Adrenal gland (tissue), 19 donors: ENCODE data around the gene ALKBH8. TPM values are rescaled to one million over a fixed set of nuclear protein-coding genes. Genes with fewer than 3 reads are reported as not detected.

Source experiments
- DNase-seq, 7 donors: peaks; one replicate each; pipeline ENCODE4 v3.0.0-alpha.2; 2019 to 2020
- H3K27ac ChIP-seq, 5 donors: fragments of 200-600 bp; sonication (generic) in 4 of 5; 1 replicate in 3 of 5; 2 replicates in 2 of 5; pipeline versions ENCODE4 v1.5.1 to v1.8.0; 2016 to 2020; ENCODE audit warnings: mild to moderate bottlenecking in 1 of 5
- H3K27me3 ChIP-seq: fragments of 200-600 bp; 2 replicates; pipeline ENCODE4 v1.8.0; 2021
- H3K36me3 ChIP-seq, 2 donors: fragments of 200-600 bp; replicated peaks in 1 of 2; 1 replicate in 1 of 2; 2 replicates in 1 of 2; pipeline versions ENCODE4 v1.5.1 to v1.8.0; 2018 to 2022
- H3K4me1 ChIP-seq, 2 donors: fragments of 200-600 bp; replicated peaks in 1 of 2; 1 replicate in 1 of 2; 2 replicates in 1 of 2; pipeline versions ENCODE4 v1.5.1 to v1.8.0; 2018 to 2021
- H3K4me3 ChIP-seq, 4 donors: fragments of 200-600 bp; sonication (generic) in 3 of 4; one replicate each; pipeline ENCODE4 v1.5.1; 2016 to 2018
- H3K9me3 ChIP-seq, 3 donors: fragments of 200-600 bp; sonication (generic) in 1 of 3; replicated peaks in 1 of 3; 1 replicate in 2 of 3; 2 replicates in 1 of 3; pipeline versions ENCODE4 v1.5.1 to v1.8.0; 2016 to 2021
- POLR2A ChIP-seq, 2 donors: fragments of 450-650 bp; IDR thresholded peaks; one replicate each; pipeline ENCODE4 v1.6.1; 2017; ENCODE audit warnings: antibody characterized with exemption in 2 of 2, mild to moderate bottlenecking in 2 of 2, moderate library complexity in 1 of 2
- WGBS, 4 donors: extraction: QIAGEN DNeasy Blood & Tissue Kit in 2 of 4; methylation state at CpG; one replicate each; pipeline versions ENCODE4 v1.1.5 to v1.1.7; 2013 to 2017; 5-methylcytosine and 5-hydroxymethylcytosine counted together
- intact Hi-C, 2 donors: fragments of 100-400 bp; cut with DNase I; formaldehyde crosslinking; loops; one replicate each; pipeline versions ENCODE4 v1.14.1 to v1.15.0; 2022 to 2023
- long read RNA-seq, 10 donors: library from polyadenylated mRNA in 3 of 10; unstranded in 2 of 10; stranded (forward) in 1 of 10; transcript quantifications; one replicate each; pipeline ENCODE4 v2.0.0 and lab custom pipeline, GENCODE V29; 2021 to 2026
- polyA plus RNA-seq, 3 donors: library from polyadenylated mRNA; stranded (reverse); fragments of 200-250 nt in 2 of 3; fragments of 350-450 nt in 1 of 3; fragmentation: Illumina TruSeq in 1 of 3; extraction: RNeasy Lipid Tissue Mini Kit (QIAGEN cat#74804) in 1 of 3; gene quantifications; one replicate each; pipeline ENCODE4 v1.2.3, GENCODE V29; 2013 to 2014
- total RNA-seq, 9 donors: library from RNA; depleted of rRNA in 4 of 9; stranded (reverse); fragments of >200 nt in 4 of 9; fragments of 120-200 nt in 1 of 9; fragmentation: NEBNext Ultra II Directional in 1 of 9; extraction: Animal tissue kit (Norgen Biotek cat#: 25700) in 1 of 9; gene quantifications; one replicate each; pipeline versions ENCODE4 v1.1.0 to v1.2.4, GENCODE V29; 2013 to 2023
- TF ChIP-seq, protein P1 (sequence below), 6 experiments: fragments of 450-650 bp in 4 of 6; fragments of 200-600 bp in 2 of 6; sonication (generic) in 1 of 6; IDR thresholded peaks; 1 replicate in 5 of 6; 2 replicates in 1 of 6; pipeline versions ENCODE4 v1.5.1 to v1.8.0; 2016 to 2021; ENCODE audit warnings: antibody characterized with exemption in 6 of 6, mild to moderate bottlenecking in 2 of 6, moderate library complexity in 1 of 6
- donor health status: healthy with polysubstance abuse.
- donor health status: Bipolar disorder and iron deficiency.
- donor health status: DM: yes; HTN: yes; CAD: no.
- donor health status: DM: no; HTN: no; CAD: no.
- donor health status: DM: no; HTN: no; CAD: no.
- donor health status: DM: yes; HTN: yes; CAD: no.

ALKBH8 gene, protein sequence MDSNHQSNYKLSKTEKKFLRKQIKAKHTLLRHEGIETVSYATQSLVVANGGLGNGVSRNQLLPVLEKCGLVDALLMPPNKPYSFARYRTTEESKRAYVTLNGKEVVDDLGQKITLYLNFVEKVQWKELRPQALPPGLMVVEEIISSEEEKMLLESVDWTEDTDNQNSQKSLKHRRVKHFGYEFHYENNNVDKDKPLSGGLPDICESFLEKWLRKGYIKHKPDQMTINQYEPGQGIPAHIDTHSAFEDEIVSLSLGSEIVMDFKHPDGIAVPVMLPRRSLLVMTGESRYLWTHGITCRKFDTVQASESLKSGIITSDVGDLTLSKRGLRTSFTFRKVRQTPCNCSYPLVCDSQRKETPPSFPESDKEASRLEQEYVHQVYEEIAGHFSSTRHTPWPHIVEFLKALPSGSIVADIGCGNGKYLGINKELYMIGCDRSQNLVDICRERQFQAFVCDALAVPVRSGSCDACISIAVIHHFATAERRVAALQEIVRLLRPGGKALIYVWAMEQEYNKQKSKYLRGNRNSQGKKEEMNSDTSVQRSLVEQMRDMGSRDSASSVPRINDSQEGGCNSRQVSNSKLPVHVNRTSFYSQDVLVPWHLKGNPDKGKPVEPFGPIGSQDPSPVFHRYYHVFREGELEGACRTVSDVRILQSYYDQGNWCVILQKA
- total RNA-seq (1 to 10 TPM; 2.5 to 8.9 (median 6.0) TPM), polyA plus RNA-seq (1 to 10 TPM; 2.5 to 9.5 (median 5.0) TPM)
- long read RNA-seq, donor 1 = 0 reads
- long read RNA-seq, donor 2, full-length matches to known transcripts = 2 of 2 reads
- long read RNA-seq, donor 2, partial matches to known transcripts = 0 of 2 reads
- long read RNA-seq, donor 2, other reads (novel, unspliced or antisense) = 0 of 2 reads
- long read RNA-seq, donor 3, partial matches to known transcripts = 0 of 1 reads
- long read RNA-seq, donor 3, other reads (novel, unspliced or antisense) = 0 of 1 reads
- long read RNA-seq, donor 4, full-length matches to known transcripts = 1 of 1 reads
- long read RNA-seq, donor 4, partial matches to known transcripts = 0 of 1 reads
- long read RNA-seq, donor 4, other reads (novel, unspliced or antisense) = 0 of 1 reads
- long read RNA-seq, donor 5, full-length matches to known transcripts = 2 of 6 reads
- long read RNA-seq, donor 5, partial matches to known transcripts = 1 of 6 reads
- long read RNA-seq, donor 5, other reads (novel, unspliced or antisense) = 3 of 6 reads
- long read RNA-seq, donor 6, partial matches to known transcripts = 0 of 3 reads
- long read RNA-seq, donor 6, other reads (novel, unspliced or antisense) = 2 of 3 reads
- long read RNA-seq, donor 7 = 0 reads
- long read RNA-seq, donor 8 = 0 reads
- long read RNA-seq, donor 9 = 0 reads
- long read RNA-seq, donor 10, full-length matches to known transcripts = 2 of 2 reads
- long read RNA-seq, donor 10, partial matches to known transcripts = 0 of 2 reads
- long read RNA-seq, donor 10, other reads (novel, unspliced or antisense) = 0 of 2 reads

DNA sequence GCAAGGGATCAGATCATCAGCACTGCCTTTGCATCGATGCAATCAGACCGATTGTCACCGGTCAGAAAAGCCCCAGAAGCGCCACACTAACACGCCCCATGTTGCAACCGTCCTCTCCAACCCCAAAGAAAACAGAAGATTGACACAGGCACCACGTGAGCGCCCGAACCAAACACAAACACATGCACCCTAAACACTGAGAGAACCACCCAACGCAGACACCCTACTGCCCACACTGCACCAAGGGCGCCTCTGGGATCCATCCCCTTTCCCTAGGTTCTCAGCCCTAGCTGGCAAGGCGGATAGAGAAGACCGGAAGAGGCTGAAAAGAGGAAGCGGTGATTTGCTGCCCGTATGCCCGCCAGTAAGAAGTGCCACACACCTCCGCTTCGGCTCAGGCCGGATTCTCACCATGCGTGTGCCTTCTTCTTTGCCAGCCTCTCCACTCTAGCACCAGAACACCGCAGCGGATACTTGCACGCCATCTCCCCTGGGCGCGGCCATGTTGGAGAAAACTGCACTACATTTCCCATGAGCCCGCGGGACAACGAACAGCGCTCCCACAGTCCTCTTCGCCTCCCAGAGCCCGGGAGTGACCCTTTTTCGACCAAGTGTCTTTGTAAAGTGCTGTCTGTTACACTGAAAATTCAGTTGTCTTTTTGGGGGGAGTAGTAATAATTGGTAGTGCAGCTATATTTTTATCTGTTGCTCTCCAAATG, at the start of gene ALKBH8:
Gene ALKBH8 (minus strand): TSS at position 517 of the 719 bp plus-strand sequence. CDS start 4,842 bp downstream, outside the sequence.
- intact Hi-C loops = no loop called here
- Histone ChIP-seq H3K36me3 (no peaks in the 10 kb centered on the region), H3K27ac (peak within 1 kb of the TSS in 4 of 5 donors; percentile 50 to 83 (median 72)), H3K4me3 (peak within 1 kb of the TSS; percentile 83 to 89 (median 84)), H3K4me1 (peaks cover 9 to 23% of the 10 kb centered on the region in 2 donors), H3K9me3 (no peaks in the 10 kb centered on the region), H3K27me3 (no peaks in the 10 kb centered on the region)
- WGBS, 4 donors = 0 to 1% (median 0%) methylated on average over 19 to 32 of the region's 32 CpGs
- DNase-seq = peak; percentile 69 to 87 (median 76)
- TF ChIP-seq, protein P1, sequence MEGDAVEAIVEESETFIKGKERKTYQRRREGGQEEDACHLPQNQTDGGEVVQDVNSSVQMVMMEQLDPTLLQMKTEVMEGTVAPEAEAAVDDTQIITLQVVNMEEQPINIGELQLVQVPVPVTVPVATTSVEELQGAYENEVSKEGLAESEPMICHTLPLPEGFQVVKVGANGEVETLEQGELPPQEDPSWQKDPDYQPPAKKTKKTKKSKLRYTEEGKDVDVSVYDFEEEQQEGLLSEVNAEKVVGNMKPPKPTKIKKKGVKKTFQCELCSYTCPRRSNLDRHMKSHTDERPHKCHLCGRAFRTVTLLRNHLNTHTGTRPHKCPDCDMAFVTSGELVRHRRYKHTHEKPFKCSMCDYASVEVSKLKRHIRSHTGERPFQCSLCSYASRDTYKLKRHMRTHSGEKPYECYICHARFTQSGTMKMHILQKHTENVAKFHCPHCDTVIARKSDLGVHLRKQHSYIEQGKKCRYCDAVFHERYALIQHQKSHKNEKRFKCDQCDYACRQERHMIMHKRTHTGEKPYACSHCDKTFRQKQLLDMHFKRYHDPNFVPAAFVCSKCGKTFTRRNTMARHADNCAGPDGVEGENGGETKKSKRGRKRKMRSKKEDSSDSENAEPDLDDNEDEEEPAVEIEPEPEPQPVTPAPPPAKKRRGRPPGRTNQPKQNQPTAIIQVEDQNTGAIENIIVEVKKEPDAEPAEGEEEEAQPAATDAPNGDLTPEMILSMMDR (IDR thresholded peaks at IDR 0.05) = no peak

DNA sequence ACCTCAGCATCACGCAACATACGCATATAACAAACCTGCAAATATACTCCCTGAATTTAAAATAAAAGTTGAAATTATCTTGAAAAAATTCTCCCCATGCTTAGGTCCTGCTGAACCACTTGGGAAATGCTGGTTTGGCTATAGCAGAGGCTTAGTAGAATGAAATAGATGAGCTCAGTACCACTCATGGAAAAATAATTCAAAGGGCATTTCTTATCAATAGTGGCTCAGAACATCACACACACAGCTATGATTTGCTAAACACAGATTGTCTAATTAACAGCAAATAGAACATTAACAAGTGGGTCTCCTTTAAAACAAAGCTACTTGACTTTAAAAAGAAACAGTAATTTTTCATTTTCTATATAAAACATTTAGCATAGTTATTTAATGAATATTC, 46.9 kb upstream of the ALKBH8 start:
- 93 to 100% (median 95%) methylated on average over 2 of the region's 2 CpGs for WGBS, 4 donors
- Histone ChIP-seq H3K4me1 (no peaks in the 10 kb centered on the region), H3K9me3 (no peaks in the 10 kb centered on the region), H3K4me3 (no peak overlapping the region), H3K36me3 (no peaks in the 10 kb centered on the region), H3K27me3 (no peaks in the 10 kb centered on the region), H3K27ac (no peak overlapping the region)
- DNase-seq = no peak
- TF ChIP-seq POLR2A (IDR thresholded peaks at IDR 0.05) = no peak
- TF ChIP-seq, protein P1 (IDR thresholded peaks at IDR 0.05) = no peak
- intact Hi-C loops = no loop called here

DNA sequence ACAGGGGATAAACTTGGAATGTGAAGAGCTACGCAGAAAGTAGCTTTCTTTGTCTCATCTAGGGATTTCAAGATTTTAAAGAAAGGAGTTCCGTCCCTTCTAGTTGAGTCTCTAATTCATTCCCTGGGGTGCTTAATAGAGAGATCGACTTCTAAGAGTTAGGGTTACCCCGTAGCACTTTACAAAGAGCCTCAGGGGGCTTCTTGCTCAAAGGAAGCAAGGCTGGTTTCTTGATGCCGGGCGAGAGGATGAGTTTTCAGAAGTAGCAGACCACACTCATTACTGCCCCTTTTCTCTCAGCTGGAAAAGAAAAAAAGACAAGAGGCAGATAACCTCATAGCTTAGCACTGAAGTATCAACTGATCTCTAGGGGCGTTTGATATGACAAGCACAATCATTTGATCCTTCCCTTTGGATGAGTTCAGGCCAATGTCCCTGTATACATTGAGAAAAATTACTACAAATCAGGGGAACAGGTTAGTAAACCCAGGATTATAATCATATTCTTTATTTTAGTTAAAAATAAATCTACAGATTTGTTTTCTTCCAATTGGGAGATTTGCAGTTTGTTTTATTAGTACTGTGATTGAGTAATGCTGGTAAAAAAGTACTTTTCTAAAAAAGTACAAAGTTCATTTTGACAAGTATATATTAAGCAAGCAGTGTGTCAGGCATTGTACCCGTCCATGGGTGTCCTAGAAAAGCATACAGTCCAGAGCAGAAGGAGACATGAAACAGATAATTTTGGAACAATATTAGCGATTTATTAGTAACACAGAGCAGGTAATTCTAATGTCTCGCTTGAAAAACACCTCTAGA, 44.1 kb upstream of the ALKBH8 start:
- no peaks in the 10 kb centered on the region for H3K4me1 ChIP-seq
- H3K4me3 ChIP-seq = no peak overlapping the region
- WGBS, 4 donors = 67 to 72% (median 69%) methylated on average over 10 of the region's 10 CpGs
- intact Hi-C loops = no loop called here
- DNase-seq = no peak
- no peak for TF ChIP-seq POLR2A (IDR thresholded peaks at IDR 0.05)
- TF ChIP-seq, protein P1 (IDR thresholded peaks at IDR 0.05) = no peak
- no peak overlapping the region for H3K27ac ChIP-seq
- no peaks in the 10 kb centered on the region for H3K36me3 ChIP-seq
- peaks cover 11% of the 10 kb centered on the region for H3K27me3 ChIP-seq
- no peaks in the 10 kb centered on the region for H3K9me3 ChIP-seq
